ENCODE measurements around the gene TUBA8.
"Not testable (repeated sequence)": the region's sequence is repeated elsewhere in the genome, so short reads cannot be mapped to it uniquely, and the experiment has no call there.

Gene TUBA8

DNA sequence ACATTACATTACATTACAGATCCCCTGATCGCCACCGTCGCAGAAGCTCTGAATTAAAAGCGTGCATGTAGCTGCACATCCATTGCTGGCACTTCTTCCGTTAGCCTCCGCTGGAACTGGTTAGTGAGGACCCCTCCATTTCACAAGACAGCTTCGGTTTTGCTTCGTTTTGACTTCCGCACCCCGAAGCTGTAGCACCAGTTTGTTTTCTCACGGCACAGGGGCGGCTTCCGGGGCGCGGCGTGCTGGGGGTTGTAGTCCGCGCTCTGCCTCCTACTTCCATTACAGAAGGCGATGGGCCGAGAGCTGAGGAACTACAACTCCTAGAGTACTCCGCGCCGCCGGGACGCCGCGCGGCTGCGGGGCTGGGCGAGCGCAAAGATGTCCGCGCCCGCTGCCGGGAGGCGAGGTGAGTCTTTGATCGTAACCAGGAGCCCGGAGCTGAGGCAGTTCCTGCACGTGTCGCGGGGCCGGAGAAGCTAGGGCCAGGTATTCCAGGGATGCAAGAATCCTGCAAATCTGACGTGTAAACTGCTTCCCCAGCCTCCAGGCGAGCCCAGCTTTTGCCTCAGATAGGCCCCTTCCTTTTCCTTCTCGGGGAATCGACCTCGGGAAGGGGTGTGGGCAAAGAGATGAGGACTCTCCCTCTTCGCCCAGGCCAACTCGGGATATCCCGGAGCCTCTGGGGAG, 32.8 kb upstream of the TUBA8 start, which contains the start of gene PEX26:
TSS of gene PEX26 (plus strand) at position 352 of the 690 bp plus-strand sequence. CDS start 387 bp downstream, outside the sequence.
- peak; percentile 97 for DNase-seq

DNA sequence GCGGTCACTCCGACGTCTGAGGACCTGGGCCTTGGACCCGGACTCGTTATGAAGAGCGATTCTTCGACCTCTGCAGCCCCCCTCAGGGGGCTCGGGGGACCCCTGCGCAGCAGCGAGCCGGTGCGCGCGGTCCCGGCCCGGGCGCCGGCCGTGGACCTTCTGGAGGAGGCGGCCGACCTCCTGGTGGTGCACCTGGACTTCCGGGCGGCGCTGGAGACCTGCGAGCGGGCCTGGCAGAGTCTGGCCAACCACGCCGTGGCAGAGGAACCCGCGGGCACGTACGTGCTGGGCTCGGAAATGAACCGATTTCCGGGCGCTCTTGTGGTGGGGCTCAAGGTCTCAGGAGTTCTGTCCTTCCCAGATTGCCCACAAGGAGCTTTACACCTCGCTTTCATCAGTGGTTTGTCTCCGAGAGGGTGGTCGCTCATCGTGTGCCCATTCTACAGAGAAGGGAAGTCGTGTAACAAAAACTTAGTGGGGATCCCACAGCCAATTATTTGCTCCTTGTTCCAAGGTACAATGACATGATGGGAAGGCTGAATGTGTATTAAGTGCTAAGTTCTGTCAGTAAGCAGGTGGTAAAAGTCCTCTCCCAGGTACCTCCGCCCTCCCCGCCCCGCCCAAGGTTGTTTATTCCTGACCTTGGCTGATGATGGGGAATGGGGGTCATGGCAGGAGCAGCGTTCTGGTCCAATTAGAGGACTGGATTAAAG, 32.1 kb upstream of the TUBA8 start:
- DNase-seq, result peak; percentile 36

DNA sequence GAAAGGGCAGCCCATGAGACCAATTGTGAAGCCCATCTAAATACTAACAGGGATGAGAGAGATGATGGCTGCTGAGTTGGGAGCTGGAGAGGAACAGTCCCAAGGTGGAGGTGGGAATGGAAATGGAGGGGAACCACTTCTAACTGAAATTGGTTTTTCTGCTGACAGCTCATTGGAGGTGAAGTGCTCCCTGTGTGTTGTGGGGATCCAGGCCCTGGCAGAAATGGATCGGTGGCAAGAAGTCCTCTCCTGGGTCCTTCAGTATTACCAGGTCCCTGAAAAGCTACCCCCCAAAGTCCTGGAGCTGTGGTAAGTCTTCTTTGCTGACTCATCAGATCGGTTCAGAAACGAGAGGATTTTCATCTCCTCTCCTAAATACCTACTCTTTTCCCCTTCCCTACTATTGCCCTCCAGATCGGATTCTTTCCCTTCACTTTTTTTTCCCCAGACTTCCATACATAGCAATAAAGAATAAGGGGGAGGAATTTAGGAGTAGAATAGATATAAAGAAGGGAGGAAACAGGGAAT, 30.8 kb upstream of the TUBA8 start:
- no peak for DNase-seq

DNA sequence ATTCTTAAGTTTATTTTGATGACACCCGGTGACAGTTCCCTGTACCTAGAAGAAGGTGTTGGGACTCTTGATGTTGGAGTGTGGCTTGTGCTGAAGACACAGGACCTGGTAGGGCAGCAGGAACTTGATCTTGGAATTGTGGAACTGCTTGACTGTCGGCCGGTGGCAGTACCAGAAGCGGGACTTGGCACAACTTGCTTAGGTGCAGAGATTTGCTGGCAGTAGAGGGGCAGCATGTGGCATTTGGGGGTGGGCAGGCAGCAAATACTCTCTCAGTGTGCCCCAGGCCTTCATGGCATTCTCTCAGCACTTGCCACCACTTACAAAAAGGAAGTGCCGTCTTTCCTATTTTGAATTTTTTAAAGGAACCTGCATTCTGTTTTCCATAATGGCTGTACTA, 29.2 kb upstream of the TUBA8 start:
- no peak for DNase-seq

DNA sequence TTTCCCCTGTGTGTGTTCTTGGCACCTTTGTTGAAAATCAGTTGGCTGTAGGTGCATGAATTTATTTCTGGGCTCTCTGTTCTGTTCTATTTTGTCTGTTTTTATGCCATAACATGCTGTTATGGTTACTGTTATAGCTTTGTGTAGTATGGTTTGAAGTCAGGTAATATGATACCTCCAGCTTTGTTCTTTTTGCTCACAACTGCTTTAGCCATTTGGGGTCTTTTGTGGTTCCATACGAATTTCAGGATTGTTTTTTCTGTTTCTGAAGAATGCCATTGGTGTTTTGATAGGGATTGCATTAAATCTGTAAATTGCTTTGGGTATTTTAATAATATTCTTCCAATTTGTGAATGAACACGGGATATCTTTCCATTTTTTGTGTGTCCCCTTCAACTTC, 28.1 kb upstream of the TUBA8 start:
- no peak for DNase-seq

DNA sequence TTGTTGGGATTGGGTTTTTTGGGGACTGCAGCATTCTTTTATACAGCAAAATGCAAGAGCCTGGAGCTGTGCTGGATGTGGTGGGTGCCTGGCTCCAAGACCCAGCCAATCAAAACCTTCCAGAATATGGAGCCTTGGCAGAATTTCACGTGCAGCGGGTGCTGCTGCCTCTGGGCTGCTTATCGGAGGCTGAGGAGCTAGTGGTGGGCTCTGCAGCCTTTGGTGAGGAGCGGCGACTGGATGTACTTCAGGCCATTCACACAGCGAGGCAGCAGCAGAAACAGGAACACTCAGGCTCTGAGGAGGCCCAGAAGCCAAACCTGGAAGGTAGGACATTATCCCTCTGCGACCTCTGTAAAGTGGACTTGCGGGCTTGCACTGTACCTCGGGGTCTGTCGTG, 27.2 kb upstream of the TUBA8 start:
- no peak for DNase-seq

DNA sequence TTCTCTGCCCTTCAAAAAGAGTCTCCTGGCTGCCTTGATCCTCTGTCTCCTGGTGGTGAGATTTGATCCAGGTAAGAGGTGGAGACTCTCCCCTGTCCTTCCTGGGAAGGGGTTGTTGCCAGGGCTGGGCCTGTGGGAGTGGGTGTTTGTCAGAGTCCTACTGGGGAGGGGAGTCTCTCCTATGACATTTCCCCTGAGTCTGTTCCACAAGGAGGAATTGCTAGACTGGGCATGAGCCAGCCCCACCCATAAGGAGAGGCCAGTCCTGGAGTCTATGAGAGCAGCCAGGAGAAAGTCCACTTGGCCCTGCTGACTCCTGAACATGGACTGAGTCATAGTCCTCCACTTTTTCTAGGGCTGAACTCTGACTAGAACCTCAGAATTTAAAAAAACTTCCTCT, 25.4 kb upstream of the TUBA8 start:
- DNase-seq, result no peak

DNA sequence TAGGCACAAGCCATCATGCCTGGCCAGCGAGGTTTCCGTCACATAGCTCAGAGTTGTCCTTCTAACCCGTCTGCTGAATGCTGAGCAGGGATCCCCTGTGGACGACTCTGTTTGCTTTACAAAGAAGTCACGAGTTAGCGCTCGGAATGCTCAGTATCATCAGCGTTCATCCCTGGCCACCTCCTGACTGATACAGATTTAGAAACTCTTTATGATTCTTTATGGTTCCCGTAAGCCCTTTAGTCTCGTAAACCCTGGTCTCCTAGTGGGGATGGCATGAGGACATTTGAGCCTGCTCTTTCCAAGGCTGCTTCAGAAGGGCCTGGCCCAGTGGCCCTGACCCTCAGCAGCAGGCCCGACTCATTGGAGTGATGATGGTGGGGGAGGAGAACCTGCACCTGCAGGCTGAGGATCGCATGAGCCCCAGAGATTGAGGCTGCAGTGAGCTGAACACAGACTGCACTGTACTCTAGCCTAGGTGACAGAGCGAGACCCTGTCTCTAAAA, 23.2 kb upstream of the TUBA8 start:
- no peak for DNase-seq

DNA sequence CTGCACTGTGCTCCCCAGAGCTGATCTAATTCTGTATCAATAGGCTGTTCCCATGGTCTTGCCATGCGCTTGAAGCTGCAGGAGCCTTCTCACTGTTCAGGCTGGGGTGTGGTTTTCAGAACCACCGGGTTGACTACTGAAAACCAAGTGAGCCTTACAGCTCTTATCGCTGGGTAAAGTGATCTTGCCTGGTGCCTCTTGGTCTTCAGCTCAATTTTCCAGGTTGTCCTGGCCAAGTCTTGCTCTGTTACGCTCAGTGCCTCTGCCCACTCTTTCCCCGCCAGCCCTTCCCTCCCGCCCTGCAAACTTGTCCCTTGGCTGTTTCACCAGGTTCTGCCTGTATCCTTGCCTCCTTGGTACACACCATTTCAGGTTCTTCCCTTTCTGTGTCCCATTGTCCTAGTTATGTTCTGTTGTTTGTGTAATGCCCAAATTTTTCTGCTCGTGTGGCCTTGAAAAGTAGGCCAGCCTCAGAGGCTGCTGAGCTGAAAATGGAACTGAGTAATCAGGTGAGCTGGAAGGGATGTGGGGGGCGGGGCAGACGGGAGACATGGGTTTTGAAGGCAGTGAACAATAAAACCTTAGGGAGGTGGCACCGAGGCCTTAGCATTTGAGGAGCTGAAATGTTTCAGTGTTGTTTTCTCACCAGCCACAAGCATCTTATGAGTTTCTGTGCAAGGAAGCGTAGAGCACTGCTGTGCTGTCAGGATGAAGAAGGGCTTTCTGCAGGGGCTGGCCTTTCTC, 21.6 kb upstream of the TUBA8 start:
- no peak for DNase-seq

DNA sequence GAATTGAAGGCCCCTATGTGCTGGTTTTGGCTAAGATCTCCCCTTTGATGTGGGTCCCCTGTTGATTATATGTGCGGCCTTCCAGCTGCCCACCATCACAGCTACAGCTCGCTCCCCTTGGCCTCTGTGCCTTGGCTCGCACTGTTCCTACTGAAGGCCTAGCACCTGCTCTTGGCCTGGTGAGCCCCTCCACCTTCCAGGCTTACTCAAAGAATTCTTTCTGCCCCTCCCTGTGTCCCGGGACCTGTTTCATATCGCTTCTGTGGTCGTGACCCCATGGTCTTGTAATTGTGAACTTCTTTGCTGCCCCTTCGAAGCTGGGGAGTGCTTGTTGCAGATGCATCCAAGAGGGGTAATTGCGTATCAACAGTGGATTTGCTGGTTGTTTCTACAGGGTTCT, 20.3 kb upstream of the TUBA8 start:
- no peak for DNase-seq

DNA sequence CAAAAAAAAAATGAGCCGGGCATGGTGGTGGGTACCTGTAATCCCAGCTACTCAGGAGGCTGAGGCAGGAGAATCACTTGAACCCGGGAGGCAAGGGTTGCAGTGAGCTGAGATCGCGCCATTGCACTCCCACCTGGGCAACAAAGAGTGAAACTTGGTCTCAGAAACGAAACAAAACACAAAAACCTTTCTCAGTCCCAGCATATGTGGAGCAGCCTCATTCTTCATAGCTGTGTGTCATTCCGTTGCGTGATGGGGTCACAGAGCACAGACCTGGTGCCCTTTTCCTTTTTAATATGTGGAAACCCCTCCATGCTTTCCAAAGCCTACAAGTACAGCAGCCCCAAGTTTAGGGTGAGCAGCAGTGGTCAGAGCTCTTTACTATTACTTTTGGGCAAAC, 19.1 kb upstream of the TUBA8 start:
- no peak for DNase-seq

DNA sequence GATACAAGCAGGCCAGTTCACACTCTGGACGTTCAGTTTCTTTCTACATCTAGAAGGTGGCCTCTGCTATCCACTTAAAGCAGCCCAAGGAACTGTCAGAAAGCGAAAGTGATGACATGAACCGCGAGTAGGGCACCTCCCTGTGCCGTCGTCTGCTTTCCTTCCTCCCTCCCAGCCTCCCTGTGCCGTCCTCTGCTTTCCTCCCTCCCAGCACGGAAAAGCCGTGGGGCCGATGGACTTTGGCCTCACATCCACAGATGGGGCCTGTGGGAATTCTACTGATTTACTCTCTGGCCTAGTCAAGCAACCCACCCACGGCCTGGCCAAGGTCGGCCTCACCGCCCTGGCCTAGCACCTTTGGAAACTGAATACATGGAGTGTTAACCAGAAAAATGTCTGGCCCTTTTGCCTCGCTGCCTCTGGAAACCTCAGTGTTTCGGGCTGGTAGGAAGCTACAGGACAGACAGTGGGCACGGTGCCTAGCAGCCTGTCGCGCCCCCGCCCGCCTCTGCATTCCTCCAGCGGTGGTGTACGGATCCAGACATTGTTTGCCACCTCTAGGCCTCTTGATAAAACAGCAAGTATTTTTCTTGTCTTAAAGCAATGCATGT, 18.6 kb upstream of the TUBA8 start:
- peak; percentile 71 for DNase-seq

DNA sequence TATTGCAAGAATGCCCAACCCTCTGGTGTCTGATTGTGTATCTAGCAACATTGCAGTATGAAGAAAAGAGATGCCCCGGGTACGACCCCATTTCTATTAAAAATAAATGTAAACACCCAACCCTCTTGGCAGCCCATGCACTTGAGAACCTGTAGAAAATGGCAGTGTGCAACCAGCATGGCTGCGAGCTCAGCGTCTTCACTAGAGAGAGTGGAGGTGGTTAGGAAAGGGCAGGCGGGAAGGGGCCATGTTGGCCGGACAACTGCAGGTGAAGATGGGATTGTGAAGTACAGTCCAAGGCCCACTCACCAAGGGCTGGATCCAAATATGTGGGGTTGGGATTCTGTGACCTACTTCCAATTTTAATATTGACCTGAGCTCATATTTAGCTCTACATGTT, 16.9 kb upstream of the TUBA8 start:
- no peak for DNase-seq

DNA sequence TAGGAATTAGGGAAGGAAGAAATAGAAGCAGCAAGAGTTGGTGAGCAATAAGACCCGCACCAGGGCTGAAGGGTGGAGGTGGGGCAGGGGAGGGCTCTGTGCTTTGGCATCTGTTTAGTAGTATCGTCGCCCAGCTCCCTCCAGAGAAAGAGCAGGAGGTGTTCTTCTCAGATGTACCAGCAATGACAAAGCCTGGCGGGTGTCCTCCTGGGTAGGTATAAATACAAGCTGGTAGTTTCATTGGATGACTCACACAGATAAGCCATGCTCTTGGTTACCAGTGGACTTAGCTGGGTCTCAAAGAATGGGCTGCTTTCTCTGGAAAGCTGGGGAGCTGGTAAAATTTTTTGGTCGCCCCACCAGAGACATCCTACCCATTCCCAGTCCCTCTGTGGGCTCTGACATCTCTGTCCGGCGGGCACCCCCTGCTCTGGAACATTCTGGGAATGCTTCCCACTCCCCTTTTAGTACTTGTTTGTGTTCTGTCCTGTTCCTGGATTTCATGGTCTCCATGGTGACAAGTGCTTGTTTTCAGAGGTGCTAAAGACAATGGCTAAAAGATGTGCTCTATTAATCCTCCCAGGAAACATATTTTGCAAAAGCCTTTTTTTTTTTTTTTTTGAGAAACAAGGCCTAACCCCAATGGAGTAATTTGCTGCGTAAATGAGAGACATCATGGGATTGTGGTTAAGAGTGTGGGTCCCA, 15.4 kb upstream of the TUBA8 start:
- no peak for DNase-seq

DNA sequence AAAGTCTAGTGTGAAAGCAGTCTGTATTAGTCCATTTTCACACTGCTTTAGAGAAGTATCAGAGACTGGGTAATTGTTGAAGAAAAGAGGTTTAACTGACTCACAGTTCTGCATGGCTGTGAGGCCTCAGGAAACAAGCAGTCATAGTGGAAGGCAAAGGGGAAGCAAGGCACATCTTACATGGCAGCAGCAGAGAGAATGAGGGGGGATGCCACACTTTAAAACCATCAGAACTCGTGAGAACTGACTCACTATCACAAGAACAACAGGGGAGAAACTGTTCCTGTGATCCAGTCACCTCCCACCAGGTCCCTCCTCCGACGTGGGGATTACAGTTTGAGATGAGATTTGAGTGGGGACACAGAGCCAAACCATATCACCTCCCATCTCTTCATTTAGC, 13.8 kb upstream of the TUBA8 start:
- DNase-seq, result no peak

DNA sequence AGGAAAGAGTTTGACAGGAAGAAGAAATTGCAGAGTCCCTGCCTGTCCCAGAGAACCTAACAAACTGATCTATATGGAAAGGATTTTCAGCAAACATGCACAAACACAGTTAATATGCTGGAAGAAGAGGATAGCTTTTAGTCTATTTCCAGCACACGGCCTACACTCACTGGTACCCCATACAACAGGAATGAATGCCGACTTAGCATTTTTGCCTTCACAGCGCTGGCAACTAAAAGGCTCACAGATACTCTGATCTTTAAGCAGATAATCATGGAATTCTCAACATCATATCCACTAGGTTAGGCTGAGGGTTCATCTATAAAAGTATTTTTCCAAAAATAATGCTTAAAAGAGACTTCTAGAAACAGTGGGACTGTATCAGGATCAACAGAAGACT, 9.8 kb upstream of the TUBA8 start:
- no peak for DNase-seq

DNA sequence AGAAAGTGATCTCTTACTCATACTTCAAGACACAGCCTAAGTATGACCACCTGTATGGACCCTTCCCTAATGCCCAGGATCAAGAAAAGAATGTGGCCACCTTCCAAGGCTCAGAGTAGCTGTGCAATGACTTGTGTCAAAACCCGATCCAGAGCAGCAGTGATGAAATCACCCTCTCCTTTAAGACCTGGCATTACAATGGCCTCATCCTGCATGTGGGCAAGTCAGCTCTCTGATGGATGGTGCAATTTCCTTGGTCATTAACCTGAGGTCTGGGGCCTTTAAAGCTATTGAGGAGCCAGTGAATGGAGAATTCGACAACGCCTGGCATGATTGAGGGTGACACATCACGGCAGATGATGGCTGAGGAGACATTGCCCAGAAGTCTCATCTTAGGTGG, 9.1 kb upstream of the TUBA8 start:
- DNase-seq, result no peak

DNA sequence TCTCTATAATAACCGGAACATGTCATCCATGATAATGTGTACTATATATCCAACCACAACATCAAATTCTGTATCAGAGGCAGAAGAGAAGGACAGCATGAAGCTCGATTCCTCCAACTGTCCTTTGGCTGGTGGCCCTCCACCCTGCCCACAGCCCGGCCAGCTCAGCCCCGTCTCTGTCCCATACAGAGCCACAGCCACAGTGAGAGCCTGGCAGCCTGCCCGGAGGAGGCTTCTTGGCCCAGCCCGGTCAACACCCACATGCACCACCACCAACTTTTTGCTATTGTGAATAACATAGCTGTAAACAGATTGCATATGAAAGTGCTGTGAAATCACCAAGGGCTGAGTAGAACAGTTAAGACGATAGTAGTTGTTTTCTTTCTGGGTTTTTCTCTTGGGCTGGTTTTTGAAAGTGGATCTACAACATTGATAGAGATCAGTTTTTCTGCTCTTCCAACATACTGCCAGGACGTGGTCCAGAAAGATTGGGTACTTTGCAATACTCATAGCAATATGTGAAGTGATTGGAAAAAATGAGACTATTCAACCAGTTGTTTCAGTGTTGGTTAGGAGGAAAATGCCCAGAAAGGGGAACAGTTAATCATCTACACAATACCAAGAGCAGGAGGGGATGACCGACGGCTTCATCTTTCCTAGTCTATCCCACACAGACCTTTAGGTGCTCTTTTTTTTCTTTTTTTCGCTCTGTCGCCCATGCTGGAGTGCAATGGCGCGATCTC, 6.9 kb upstream of the TUBA8 start:
- DNase-seq, result no peak

DNA sequence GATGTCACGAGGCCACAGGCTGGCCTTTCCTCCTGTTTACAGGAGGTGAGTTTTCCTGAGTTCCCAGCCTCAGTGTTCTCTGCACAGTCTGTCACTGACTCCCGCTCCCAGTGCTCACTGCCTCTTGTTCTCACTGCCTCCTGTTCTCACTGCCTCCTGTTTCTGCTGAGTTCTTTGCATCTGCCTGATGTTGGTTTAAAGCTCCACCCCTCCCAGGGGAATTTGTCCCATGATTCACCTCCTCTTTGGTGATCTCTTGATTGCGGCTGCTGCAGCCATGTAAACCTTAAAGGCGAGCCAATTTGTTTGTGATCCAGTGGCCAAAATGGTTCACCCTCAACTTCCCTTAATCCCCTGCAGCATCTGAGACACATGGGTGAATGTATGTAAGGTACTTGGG, 6.0 kb upstream of the TUBA8 start:
- no peak for DNase-seq

DNA sequence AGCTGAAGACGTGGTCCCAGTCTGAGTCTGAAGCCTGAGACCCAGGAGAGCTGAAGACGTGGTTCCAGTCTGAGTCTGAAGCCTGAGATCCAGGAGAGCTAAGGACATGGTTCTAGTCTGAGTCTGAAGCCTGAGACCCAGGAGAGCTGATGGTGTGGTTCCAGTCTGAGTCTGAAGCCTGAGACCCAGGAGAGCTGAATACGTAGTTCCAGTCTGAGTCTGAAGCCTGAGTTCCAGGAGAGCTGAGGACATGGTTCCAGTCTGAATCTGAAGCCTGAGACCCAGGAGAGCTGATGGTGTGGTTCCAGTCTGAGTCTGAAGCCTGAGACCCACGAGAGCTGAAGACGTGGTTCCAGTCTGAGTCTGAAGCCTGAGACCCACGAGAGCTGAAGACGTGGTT, 4.6 kb upstream of the TUBA8 start:
- DNase-seq, result not testable (repeated sequence)

DNA sequence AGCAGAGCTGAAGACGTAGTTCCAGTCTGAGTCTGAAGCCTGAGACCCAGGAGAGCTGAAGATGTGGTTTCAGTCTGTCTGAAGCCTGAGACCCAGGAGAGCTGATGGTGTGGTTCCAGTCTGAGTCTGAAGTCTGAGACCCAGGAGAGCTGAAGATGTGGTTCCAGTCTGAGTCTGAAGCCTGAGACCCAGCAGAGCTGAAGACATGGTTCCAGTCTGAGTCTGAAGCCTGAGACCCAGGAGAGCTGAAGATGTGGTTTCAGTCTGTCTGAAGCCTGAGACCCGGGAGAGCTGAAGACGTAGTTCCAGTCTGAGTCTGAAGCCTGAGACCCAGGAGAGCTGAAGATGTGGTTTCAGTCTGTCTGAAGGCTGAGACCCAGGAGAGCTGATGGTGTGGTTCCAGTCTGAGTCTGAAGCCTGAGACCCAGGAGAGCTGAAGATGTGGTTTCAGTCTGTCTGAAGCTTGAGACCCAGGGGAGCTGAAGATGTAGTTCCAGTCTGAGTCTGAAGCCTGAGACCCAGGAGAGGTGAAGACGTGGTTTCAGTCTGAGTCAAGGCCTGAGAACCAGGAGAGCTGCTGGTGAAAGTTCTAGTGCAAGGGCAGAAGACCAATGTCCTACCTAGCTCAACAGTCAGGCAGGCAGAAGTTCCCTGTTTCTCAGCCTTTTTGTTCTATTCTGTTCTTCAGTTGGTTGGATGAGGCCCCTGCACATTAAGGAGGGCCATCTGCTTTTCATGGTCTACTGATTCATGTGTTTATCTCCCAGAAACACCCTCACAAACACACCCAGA, 3.9 kb upstream of the TUBA8 start:
- not testable (repeated sequence) for DNase-seq
